Smooth muscle cell of the pulmonary artery (primary cell): ENCODE results near the gene LRRC56. TPM values are rescaled to one million over a fixed set of nuclear protein-coding genes. Genes with fewer than 3 reads are reported as not detected.

Experiments
- total RNA-seq: library from RNA; depleted of rRNA; stranded (reverse); fragments of >200 nt; gene quantifications from 2 replicates; pipeline ENCODE4 v1.2.3, GENCODE V29; 2014

Gene LRRC56
- 0.52 and 1.1 TPM in 2 replicates for total RNA-seq

GRCh38 chr11:536841-537621 is at the start of gene LRRC56:
Gene LRRC56, plus strand, starts transcription at chr11:537527. Its CDS starts 3,158 bp downstream, at chr11:540685.

GRCh38 chr11:506995-507726 is 30.2 kb upstream of the LRRC56 start, which contains the start of gene RNH1:
Gene RNH1, minus strand, starts transcription at chr11:507242. Its CDS starts 5,080 bp downstream, at chr11:502162.

GRCh38 chr11:535519-536454 is 1.5 kb upstream of the LRRC56 start, which contains the start of gene HRAS:
Gene HRAS, minus strand, starts transcription at chr11:535576.

GRCh38 chr11:560305-561147 is 23.2 kb downstream of the LRRC56 start, which contains the start of the genes LMNTD2 and RASSF7:
Gene LMNTD2, minus strand, starts transcription at chr11:560738. Its CDS starts 22 bp downstream, at chr11:560716.
Gene RASSF7, plus strand, starts transcription at chr11:560970. Its CDS starts 799 bp downstream, at chr11:561769.

GRCh38 chr11:575996-576768 is 38.9 kb downstream of the LRRC56 start, which contains the start of gene PHRF1:
Gene PHRF1, plus strand, starts transcription at chr11:576470. Its CDS starts 5,043 bp downstream, at chr11:581513.

Other genes starting within 250 kb of the LRRC56 start
- gene PGGHG, start 248.4 kb upstream of the LRRC56 start, total RNA-seq = 14.9 and 25.8 TPM in 2 replicates
- not detected in 2 replicates for gene IFITM5, start 238.0 kb upstream of the LRRC56 start, total RNA-seq
- 148 and 188 TPM in 2 replicates for gene IFITM2, start 229.7 kb upstream of the LRRC56 start, total RNA-seq
- gene IFITM1, start 223.5 kb upstream of the LRRC56 start, total RNA-seq = 31.5 and 106 TPM in 2 replicates
- 135 and 137 TPM in 2 replicates for gene IFITM3, start 216.7 kb upstream of the LRRC56 start, total RNA-seq
- gene B4GALNT4, start 168.0 kb upstream of the LRRC56 start, total RNA-seq = 2.2 and 11.6 TPM in 2 replicates
- 0.56 and 0.65 TPM in 2 replicates for gene PKP3, start 143.3 kb upstream of the LRRC56 start, total RNA-seq
- gene SIGIRR, start 122.5 kb upstream of the LRRC56 start, total RNA-seq = 11.1 and 14.8 TPM in 2 replicates
- gene ANO9, start 95.5 kb upstream of the LRRC56 start, total RNA-seq = not detected in 2 replicates
- gene PTDSS2, start 87.2 kb upstream of the LRRC56 start, total RNA-seq = 30.7 and 49.7 TPM in 2 replicates
- gene RNH1, start 30.3 kb upstream of the LRRC56 start, total RNA-seq = 279 and 507 TPM in 2 replicates
- 46.1 and 53.3 TPM in 2 replicates for gene HRAS, start 2.0 kb upstream of the LRRC56 start, total RNA-seq
- gene LMNTD2, start 23.2 kb downstream of the LRRC56 start, total RNA-seq = 0.39 and 0.73 TPM in 2 replicates
- gene RASSF7, start 23.4 kb downstream of the LRRC56 start, total RNA-seq = 4.3 and 13.4 TPM in 2 replicates
- gene PHRF1, start 38.9 kb downstream of the LRRC56 start, total RNA-seq = 26.8 and 30.7 TPM in 2 replicates
- 6.1 and 8.4 TPM in 2 replicates for gene IRF7, start 78.4 kb downstream of the LRRC56 start, total RNA-seq
- not detected in 2 replicates for gene CDHR5, start 87.4 kb downstream of the LRRC56 start, total RNA-seq
- gene SCT, start 89.7 kb downstream of the LRRC56 start, total RNA-seq = not detected in 2 replicates
- gene DRD4, start 99.7 kb downstream of the LRRC56 start, total RNA-seq = 0.07 and 0.23 TPM in 2 replicates
- 33.0 and 50.5 TPM in 2 replicates for gene DEAF1, start 157.7 kb downstream of the LRRC56 start, total RNA-seq
- gene TMEM80, start 158.3 kb downstream of the LRRC56 start, total RNA-seq = 7.4 and 8.3 TPM in 2 replicates
- 22.9 and 44.8 TPM in 2 replicates for gene EPS8L2, start 168.7 kb downstream of the LRRC56 start, total RNA-seq
- 135 and 192 TPM in 2 replicates for gene TALDO1, start 209.9 kb downstream of the LRRC56 start, total RNA-seq
- gene GATD1, start 240.0 kb downstream of the LRRC56 start, total RNA-seq = 26.1 and 44.4 TPM in 2 replicates